ENCODE results near the gene CPPED1. TPM values are rescaled to one million over a fixed set of nuclear protein-coding genes. Genes with fewer than 3 reads are reported as not detected.

CPPED1 gene
- total and polyA plus RNA-seq, 9 donors, result 4.3 to 9.1 (median 6.8) TPM

DNA sequence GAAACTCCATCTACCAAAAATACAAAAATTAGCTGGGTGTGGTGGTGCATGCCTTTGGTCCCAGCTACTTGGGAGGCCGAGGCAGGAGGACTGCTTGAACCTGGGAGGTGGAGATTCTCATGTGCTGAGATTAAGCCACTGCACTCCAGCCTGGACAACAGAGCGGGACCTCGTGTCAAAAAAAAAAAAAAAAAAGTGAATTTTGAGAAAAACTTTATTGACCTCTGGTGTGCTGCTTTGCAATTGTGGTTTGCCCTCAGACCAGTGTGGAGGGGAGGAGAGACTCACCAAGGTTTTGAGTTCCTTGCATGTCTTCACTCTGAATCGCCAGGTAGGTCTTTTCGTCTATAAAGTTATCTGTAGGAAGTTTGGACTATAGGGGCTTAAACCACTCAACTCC is 145.2 kb downstream of the CPPED1 start:
- Histone ChIP-seq H3K36me3 (ENCODE audit: control insufficient read depth, insufficient read depth, low read length) (no peaks in the 10 kb centered on the region), H3K4me1 (ENCODE audit: control insufficient read depth, insufficient read depth, low read length) (no peaks in the 10 kb centered on the region), H3K9me3 (replicated peaks; ENCODE audit: control insufficient read depth, low read depth, low read length) (peaks cover 5% of the 10 kb centered on the region), H3K4me3 (ENCODE audit: low read length) (no peak overlapping the region), H3K27ac (ENCODE audit: low read length) (no peak overlapping the region), H3K27me3 (ENCODE audit: control insufficient read depth, insufficient read depth, low read length) (no peaks in the 10 kb centered on the region)
- DNase-seq, result no peak
- WGBS (ENCODE audit: insufficient coverage), result 88% methylated on average over 1 of the region's 5 CpGs

- H3K4me3 ChIP-seq (ENCODE audit: low read length), result no peak overlapping the region
- WGBS (ENCODE audit: insufficient coverage), result 87% methylated on average over 9 of the region's 11 CpGs
- no peak for DNase-seq
- H3K4me1 ChIP-seq (ENCODE audit: control insufficient read depth, insufficient read depth, low read length), result no peaks in the 10 kb centered on the region
- H3K27ac ChIP-seq (ENCODE audit: low read length), result no peak overlapping the region
- H3K9me3 ChIP-seq (replicated peaks; ENCODE audit: control insufficient read depth, low read depth, low read length), result peaks cover 5% of the 10 kb centered on the region
- H3K27me3 ChIP-seq (ENCODE audit: control insufficient read depth, insufficient read depth, low read length), result no peaks in the 10 kb centered on the region
- no peaks in the 10 kb centered on the region for H3K36me3 ChIP-seq (ENCODE audit: control insufficient read depth, insufficient read depth, low read length)
These were observed 148.2 kb downstream of the CPPED1 start for GRCh38 chr16:12655537-12655936.

DNA sequence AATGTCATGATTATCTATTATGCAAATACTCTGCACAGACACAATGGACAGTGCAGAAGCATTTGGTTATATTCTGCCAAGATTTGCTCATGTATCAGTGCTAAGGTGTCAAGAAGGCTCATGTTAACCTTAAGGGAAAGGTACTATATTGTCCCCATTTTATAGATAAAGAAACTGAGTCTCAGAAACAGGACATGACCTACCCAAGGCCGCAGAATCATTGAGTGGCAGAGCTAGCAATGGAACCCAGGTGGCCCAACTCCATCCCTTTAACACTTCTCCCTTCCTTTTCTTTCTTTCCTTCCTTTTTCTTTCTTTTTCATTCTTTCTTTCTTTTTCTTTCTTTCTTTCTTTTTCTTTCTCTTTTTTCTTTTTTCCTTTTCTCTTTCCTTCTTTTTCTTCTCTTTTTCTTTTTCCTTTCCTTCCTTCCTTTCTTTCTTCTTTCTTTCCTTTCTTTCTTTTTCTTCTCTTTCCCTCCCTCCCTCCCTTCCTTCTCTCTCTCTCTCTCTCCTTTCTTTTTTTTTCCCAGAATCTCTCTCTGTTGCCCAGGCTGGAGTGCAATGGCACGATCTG is 149.8 kb downstream of the CPPED1 start:
- H3K4me3 ChIP-seq (ENCODE audit: low read length), result no peak overlapping the region
- no peaks in the 10 kb centered on the region for H3K36me3 ChIP-seq (ENCODE audit: control insufficient read depth, insufficient read depth, low read length)
- H3K9me3 ChIP-seq (replicated peaks; ENCODE audit: control insufficient read depth, low read depth, low read length), result peaks cover 5% of the 10 kb centered on the region
- H3K4me1 ChIP-seq (ENCODE audit: control insufficient read depth, insufficient read depth, low read length), result no peaks in the 10 kb centered on the region
- no peak for DNase-seq
- no peaks in the 10 kb centered on the region for H3K27me3 ChIP-seq (ENCODE audit: control insufficient read depth, insufficient read depth, low read length)
- H3K27ac ChIP-seq (ENCODE audit: low read length), result no peak overlapping the region
- WGBS (ENCODE audit: insufficient coverage), result 83% methylated on average over 2 of the region's 2 CpGs

DNA sequence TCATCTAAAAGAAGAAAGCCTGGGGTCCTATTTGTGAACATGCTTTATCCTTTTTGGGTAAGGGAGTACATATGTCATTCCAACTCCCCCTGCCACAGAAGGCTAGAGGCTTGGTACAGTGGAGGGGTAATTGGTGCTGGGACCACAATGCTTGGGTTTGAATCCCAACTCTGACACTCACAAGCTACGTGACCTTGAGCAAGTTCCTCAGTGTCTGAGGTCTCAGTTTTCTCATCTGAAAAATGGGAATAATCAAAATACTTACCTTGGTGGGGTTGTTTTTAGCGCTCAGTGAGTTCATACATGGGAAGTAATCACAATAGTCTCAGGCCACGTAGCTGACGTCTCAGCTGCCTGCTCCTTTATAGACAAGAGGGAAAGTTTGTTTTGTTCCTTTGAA is 150.8 kb downstream of the CPPED1 start:
- no peak for DNase-seq
- H3K36me3 ChIP-seq (ENCODE audit: control insufficient read depth, insufficient read depth, low read length), result no peaks in the 10 kb centered on the region
- peaks cover under 1% of the 10 kb centered on the region for H3K9me3 ChIP-seq (replicated peaks; ENCODE audit: control insufficient read depth, low read depth, low read length)
- no peak overlapping the region for H3K4me3 ChIP-seq (ENCODE audit: low read length)
- H3K27me3 ChIP-seq (ENCODE audit: control insufficient read depth, insufficient read depth, low read length), result no peaks in the 10 kb centered on the region
- 87% methylated on average over 3 of the region's 4 CpGs for WGBS (ENCODE audit: insufficient coverage)
- no peaks in the 10 kb centered on the region for H3K4me1 ChIP-seq (ENCODE audit: control insufficient read depth, insufficient read depth, low read length)
- no peak overlapping the region for H3K27ac ChIP-seq (ENCODE audit: low read length)

- 70% methylated on average over 3 of the region's 16 CpGs for WGBS (ENCODE audit: insufficient coverage)
- DNase-seq, result no peak
These were observed 151.7 kb downstream of the CPPED1 start for GRCh38 chr16:12651765-12652512.

GRCh38 chr16:12649356-12649755 is 154.3 kb downstream of the CPPED1 start:
- DNase-seq, result no peak
- peaks cover 3% of the 10 kb centered on the region for H3K27me3 ChIP-seq (ENCODE audit: control insufficient read depth, insufficient read depth, low read length)
- H3K36me3 ChIP-seq (ENCODE audit: control insufficient read depth, insufficient read depth, low read length), result no peaks in the 10 kb centered on the region
- H3K9me3 ChIP-seq (replicated peaks; ENCODE audit: control insufficient read depth, low read depth, low read length), result no peaks in the 10 kb centered on the region
- H3K27ac ChIP-seq (ENCODE audit: low read length), result no peak overlapping the region
- no peaks in the 10 kb centered on the region for H3K4me1 ChIP-seq (ENCODE audit: control insufficient read depth, insufficient read depth, low read length)
- no peak overlapping the region for H3K4me3 ChIP-seq (ENCODE audit: low read length)
- 79% methylated on average over 2 of the region's 2 CpGs for WGBS (ENCODE audit: insufficient coverage)

More at GRCh38 chr16:12651765-12652512, 151.7 kb downstream of the CPPED1 start:
- H3K4me3 ChIP-seq (ENCODE audit: low read length), result no peak overlapping the region
- no peaks in the 10 kb centered on the region for H3K4me1 ChIP-seq (ENCODE audit: control insufficient read depth, insufficient read depth, low read length)
- no peaks in the 10 kb centered on the region for H3K27me3 ChIP-seq (ENCODE audit: control insufficient read depth, insufficient read depth, low read length)
- H3K9me3 ChIP-seq (replicated peaks; ENCODE audit: control insufficient read depth, low read depth, low read length), result no peaks in the 10 kb centered on the region
- no peaks in the 10 kb centered on the region for H3K36me3 ChIP-seq (ENCODE audit: control insufficient read depth, insufficient read depth, low read length)
- no peak overlapping the region for H3K27ac ChIP-seq (ENCODE audit: low read length)

DNA sequence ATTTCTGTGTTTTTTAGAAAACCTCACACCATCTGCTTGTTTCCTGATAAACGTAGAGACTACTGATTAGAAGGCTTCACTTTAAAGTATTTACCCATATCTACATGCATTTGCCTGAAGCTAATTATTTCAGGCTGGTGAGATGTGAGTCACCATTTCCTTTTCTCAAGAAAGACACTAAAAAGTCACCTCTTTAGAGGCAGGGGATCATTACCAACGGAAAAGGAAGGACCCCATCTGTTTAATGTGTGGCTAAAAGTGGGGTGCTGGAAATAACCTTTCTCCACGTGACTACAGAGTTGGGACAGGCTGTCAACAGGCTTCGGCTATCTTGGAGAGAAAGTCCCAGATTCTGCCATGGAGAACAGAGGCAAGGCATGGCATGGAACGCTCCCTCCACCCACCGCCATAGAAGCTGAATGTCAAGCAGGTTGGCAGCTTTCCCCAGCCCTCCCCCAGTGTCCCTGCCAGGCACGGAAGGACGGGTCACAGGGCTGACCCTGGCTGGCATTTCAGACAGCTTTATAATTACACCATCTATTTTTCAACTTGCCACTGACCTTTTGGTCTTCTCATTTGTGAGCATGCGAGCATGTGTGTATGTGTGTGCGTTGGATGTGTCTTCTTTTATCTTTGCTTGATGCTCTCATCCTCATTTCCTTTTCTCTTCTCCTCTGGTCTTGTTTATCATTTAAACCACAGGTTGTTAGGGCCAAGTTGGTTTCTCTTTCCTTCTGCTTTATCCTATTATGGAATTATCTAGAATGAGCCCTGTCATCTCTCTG is 157.0 kb downstream of the CPPED1 start:
- Histone ChIP-seq H3K9me3 (replicated peaks; ENCODE audit: control insufficient read depth, low read depth, low read length) (no peaks in the 10 kb centered on the region), H3K36me3 (ENCODE audit: control insufficient read depth, insufficient read depth, low read length) (no peaks in the 10 kb centered on the region), H3K27ac (ENCODE audit: low read length) (no peak overlapping the region), H3K27me3 (ENCODE audit: control insufficient read depth, insufficient read depth, low read length) (peaks cover 3% of the 10 kb centered on the region), H3K4me3 (ENCODE audit: low read length) (no peak overlapping the region), H3K4me1 (ENCODE audit: control insufficient read depth, insufficient read depth, low read length) (no peaks in the 10 kb centered on the region)
- 66% methylated on average over 5 of the region's 10 CpGs for WGBS (ENCODE audit: insufficient coverage)
- DNase-seq, result no peak

DNA sequence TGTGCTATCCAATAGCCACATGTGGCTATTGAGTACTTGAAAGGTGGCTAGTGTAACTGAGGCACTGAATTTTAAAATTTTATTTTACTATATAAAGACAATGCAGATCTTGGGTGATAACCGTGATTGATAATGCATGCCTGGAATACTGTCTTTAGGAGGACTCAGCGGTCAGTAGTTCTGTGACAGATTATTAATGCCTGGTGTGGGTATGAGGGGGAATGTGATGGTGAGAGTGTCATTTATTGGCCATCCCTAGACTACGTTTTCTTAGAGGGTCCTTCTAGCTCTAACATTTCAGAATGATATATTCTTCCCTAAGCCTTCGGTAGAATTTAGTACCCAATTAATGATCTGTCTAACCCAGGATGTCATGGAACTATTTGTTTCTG is 157.6 kb downstream of the CPPED1 start:
- DNase-seq, result no peak
- Histone ChIP-seq H3K9me3 (replicated peaks; ENCODE audit: control insufficient read depth, low read depth, low read length) (no peaks in the 10 kb centered on the region), H3K36me3 (ENCODE audit: control insufficient read depth, insufficient read depth, low read length) (no peaks in the 10 kb centered on the region), H3K27me3 (ENCODE audit: control insufficient read depth, insufficient read depth, low read length) (peaks cover 3% of the 10 kb centered on the region), H3K4me1 (ENCODE audit: control insufficient read depth, insufficient read depth, low read length) (no peaks in the 10 kb centered on the region), H3K4me3 (ENCODE audit: low read length) (no peak overlapping the region), H3K27ac (ENCODE audit: low read length) (no peak overlapping the region)
- WGBS (ENCODE audit: insufficient coverage), result 100% methylated on average over 2 of the region's 4 CpGs

DNA sequence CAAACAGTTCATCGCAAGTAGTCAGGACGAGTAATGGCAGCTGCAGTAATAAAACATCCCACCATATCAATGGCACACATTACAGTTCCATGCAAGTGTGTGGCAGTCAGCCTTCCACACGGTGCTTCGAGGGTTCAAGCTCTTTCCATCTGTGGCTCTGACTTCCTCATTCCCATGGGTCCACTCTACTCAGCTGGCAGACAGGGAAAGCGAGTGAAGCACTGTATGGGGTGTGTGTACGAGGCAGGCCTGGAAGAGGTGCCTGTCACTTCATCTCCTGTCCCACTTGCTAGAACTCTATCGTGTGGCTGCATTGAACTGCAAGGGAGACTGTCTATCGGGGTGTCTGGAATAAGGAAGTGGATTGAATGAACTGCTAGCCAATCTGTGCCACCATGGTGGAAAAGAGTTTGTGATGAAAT is 160.6 kb downstream of the CPPED1 start:
- Histone ChIP-seq H3K4me3 (ENCODE audit: low read length) (no peak overlapping the region), H3K9me3 (replicated peaks; ENCODE audit: control insufficient read depth, low read depth, low read length) (no peaks in the 10 kb centered on the region), H3K27me3 (ENCODE audit: control insufficient read depth, insufficient read depth, low read length) (peaks cover 3% of the 10 kb centered on the region), H3K27ac (ENCODE audit: low read length) (no peak overlapping the region), H3K36me3 (ENCODE audit: control insufficient read depth, insufficient read depth, low read length) (no peaks in the 10 kb centered on the region), H3K4me1 (ENCODE audit: control insufficient read depth, insufficient read depth, low read length) (no peaks in the 10 kb centered on the region)
- no peak for DNase-seq
- WGBS (ENCODE audit: insufficient coverage), result 100% methylated on average over 2 of the region's 8 CpGs

DNA sequence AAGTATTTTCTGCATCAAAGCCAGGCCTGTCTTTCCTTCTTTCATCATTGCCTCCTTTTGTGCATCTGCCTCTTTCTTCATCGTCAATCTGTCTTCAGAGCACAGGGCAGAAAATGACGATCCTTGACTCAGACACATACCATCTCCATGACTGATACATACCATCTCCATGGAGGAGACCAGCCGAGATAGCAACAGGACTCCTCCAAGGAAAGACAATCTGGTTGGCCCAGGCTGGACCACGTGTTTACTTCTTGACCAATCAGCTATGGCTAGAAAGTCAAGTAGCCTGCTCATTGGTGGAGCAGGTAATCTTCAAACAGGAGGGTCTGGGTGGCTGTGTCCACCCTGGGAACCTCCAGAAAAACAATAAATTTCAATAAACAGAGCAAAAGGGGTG is 164.6 kb downstream of the CPPED1 start:
- WGBS (ENCODE audit: insufficient coverage), result 88% methylated on average over 2 of the region's 4 CpGs
- H3K9me3 ChIP-seq (replicated peaks; ENCODE audit: control insufficient read depth, low read depth, low read length), result no peaks in the 10 kb centered on the region
- H3K4me1 ChIP-seq (ENCODE audit: control insufficient read depth, insufficient read depth, low read length), result no peaks in the 10 kb centered on the region
- H3K36me3 ChIP-seq (ENCODE audit: control insufficient read depth, insufficient read depth, low read length), result no peaks in the 10 kb centered on the region
- H3K4me3 ChIP-seq (ENCODE audit: low read length), result no peak overlapping the region
- H3K27ac ChIP-seq (ENCODE audit: low read length), result no peak overlapping the region
- DNase-seq, result no peak
- H3K27me3 ChIP-seq (ENCODE audit: control insufficient read depth, insufficient read depth, low read length), result no peaks in the 10 kb centered on the region
